Right lobe of liver (tissue), 6 donors: Measurements from ENCODE around the gene SH3RF1. TPM values are rescaled to one million over a fixed set of nuclear protein-coding genes. Genes with fewer than 3 reads are reported as not detected.

Experiments
- ATAC-seq, 4 donors: fragments of 200-7000 bp; cut with Tn5 transposase; one replicate each; pipeline ENCODE4 v1.9.1; 2020; ENCODE audit warnings: mild to moderate bottlenecking in 4 of 4, moderate library complexity in 4 of 4
- DNase-seq, 3 donors: peaks; one replicate each; pipeline ENCODE4 v3.0.0-alpha.2; 2020
- H3K27ac ChIP-seq, 3 donors: fragments of 200-600 bp; one replicate each; pipeline ENCODE4 v1.8.0; 2022
- H3K27me3 ChIP-seq, 2 donors: fragments of 200-600 bp; one replicate each; pipeline ENCODE4 v1.8.0; 2022
- H3K36me3 ChIP-seq, 4 donors: fragments of 200-600 bp; sonication (generic) in 1 of 4; one replicate each; pipeline versions ENCODE4 v1.5.1 to v1.8.0; 2017 to 2022; ENCODE audit warnings: control low read depth in 1 of 4
- H3K4me1 ChIP-seq, 4 donors: fragments of 200-600 bp; sonication (generic) in 1 of 4; one replicate each; pipeline versions ENCODE4 v1.5.1 to v1.8.0; 2017 to 2022; ENCODE audit warnings: control low read depth in 1 of 4
- H3K4me3 ChIP-seq, 3 donors: fragments of 200-600 bp; one replicate each; pipeline ENCODE4 v1.8.0; 2022
- H3K9me3 ChIP-seq, 4 donors: fragments of 200-600 bp; sonication (generic) in 1 of 4; one replicate each; pipeline versions ENCODE4 v1.5.1 to v1.8.0; 2017 to 2022; ENCODE audit warnings: control low read depth in 1 of 4
- POLR2A ChIP-seq: fragments of 450-650 bp; IDR thresholded peaks from one replicate; pipeline ENCODE4 v1.6.1; 2017; ENCODE audit warnings: antibody characterized with exemption, mild to moderate bottlenecking
- WGBS: methylation state at CpG from one replicate; pipeline ENCODE4 v1.1.6; 2018; ENCODE audit warnings: low coverage, low lambda C conversion rate; ENCODE audit not compliant: insufficient coverage; ENCODE audit errors: missing lambda C conversion rate; 5-methylcytosine and 5-hydroxymethylcytosine counted together
- intact Hi-C, 2 donors: fragments of 100-400 bp; cut with DNase I; formaldehyde crosslinking; loops; one replicate each; pipeline versions ENCODE4 v1.11.2 to v1.14.1; 2022
- total RNA-seq, 6 experiments: library from RNA; depleted of rRNA in 2 of 6; stranded (reverse); fragments of >200 nt in 2 of 6; fragmentation: NEBNext Ultra II Directional in 3 of 6; extraction: Animal tissue kit (Norgen Biotek cat#: 25700) in 3 of 6; gene quantifications; one replicate each; pipeline versions ENCODE4 v1.1.0 to v1.2.4, GENCODE V29; 2016 to 2023
- TF ChIP-seq, protein P1 (sequence below), 4 donors: fragments of 200-600 bp in 3 of 4; fragments of 450-650 bp in 1 of 4; IDR thresholded peaks; one replicate each; pipeline versions ENCODE4 v1.5.1 to v1.8.0; 2016 to 2022; ENCODE audit warnings: antibody characterized with exemption in 4 of 4, mild to moderate bottlenecking in 2 of 4
- donor health status: DM: no; HTN: yes; CAD: no.
- donor health status: DM: no; HTN: no; CAD: no.
- donor health status: DM: no; HTN: no; CAD: no.
- donor health status: DM: no; HTN: yes; CAD: no.
- donor health status: DM: no; HTN: yes; CAD: no.

The SH3RF1 gene
- total RNA-seq, 6 experiments from 2014 or later: 5.5 to 11.0 (median 7.3) TPM

DNA sequence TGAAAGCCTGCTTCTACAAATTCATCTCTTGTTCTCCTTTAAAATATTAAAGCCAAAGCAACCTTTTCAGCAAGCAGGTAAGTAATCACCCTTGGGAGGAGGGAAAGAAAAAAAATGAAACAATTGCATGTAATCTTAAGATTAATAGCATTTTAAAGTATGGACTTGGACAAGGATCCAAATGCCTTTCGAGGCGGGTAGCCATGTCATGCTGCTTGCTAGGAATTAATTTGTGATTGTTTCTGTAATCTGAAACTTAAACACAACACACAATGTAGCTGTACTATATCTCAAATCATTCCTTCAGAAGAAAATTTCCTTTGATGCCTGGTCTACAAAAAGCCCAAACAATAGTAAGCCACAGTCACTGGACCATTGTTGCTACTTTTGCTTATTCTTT, 148.3 kb downstream of the SH3RF1 start:
- H3K4me1 ChIP-seq: peaks cover 0 to 34% (median 0%) of the 10 kb centered on the region in 4 donors
- no peak overlapping the region for H3K4me3 ChIP-seq
- no peak for ATAC-seq
- no peaks in the 10 kb centered on the region for H3K27me3 ChIP-seq
- H3K9me3 ChIP-seq: no peaks in the 10 kb centered on the region
- 96% methylated on average over 2 of the region's 2 CpGs for WGBS
- peaks cover 0 to 7% (median 0%) of the 10 kb centered on the region in 4 donors for H3K36me3 ChIP-seq
- DNase-seq: no peak
- intact Hi-C loops: no loop called here
- H3K27ac ChIP-seq: no peak overlapping the region
- no peak for TF ChIP-seq POLR2A
- TF ChIP-seq, protein P1, sequence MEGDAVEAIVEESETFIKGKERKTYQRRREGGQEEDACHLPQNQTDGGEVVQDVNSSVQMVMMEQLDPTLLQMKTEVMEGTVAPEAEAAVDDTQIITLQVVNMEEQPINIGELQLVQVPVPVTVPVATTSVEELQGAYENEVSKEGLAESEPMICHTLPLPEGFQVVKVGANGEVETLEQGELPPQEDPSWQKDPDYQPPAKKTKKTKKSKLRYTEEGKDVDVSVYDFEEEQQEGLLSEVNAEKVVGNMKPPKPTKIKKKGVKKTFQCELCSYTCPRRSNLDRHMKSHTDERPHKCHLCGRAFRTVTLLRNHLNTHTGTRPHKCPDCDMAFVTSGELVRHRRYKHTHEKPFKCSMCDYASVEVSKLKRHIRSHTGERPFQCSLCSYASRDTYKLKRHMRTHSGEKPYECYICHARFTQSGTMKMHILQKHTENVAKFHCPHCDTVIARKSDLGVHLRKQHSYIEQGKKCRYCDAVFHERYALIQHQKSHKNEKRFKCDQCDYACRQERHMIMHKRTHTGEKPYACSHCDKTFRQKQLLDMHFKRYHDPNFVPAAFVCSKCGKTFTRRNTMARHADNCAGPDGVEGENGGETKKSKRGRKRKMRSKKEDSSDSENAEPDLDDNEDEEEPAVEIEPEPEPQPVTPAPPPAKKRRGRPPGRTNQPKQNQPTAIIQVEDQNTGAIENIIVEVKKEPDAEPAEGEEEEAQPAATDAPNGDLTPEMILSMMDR (IDR thresholded peaks at IDR 0.05): no peak

DNA sequence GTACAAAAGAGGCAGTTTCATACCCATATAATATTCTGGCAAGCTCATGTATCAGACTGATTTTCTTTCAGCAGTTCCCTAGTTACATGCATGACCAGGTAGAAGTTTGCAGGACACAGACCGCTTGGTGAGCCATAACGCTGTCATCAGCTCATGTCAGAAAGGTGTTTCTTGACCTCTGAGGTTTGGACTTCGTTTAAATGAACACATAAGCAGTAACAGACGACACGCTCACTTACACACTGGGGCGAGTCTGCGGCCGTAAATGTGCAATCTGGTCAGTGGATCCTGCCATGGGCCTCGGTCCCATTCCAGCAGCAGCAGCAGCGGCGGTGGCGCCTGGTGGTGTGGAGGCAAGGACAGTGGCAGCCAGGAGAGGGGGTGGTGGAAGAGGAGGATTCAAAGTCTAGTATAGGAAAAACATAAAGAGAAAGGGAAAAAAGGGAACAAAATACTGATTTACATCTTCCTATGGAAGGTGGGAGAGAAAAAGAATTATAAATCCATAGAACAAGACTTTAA, 148.8 kb downstream of the SH3RF1 start:
- DNase-seq (no peak), ATAC-seq (no peak)
- no peak for TF ChIP-seq POLR2A
- TF ChIP-seq, protein P1 (IDR thresholded peaks at IDR 0.05): no peak
- H3K27me3 ChIP-seq: no peaks in the 10 kb centered on the region
- H3K9me3 ChIP-seq: no peaks in the 10 kb centered on the region
- peaks cover 0 to 30% (median 0%) of the 10 kb centered on the region in 4 donors for H3K4me1 ChIP-seq
- H3K36me3 ChIP-seq: peaks cover 0 to 12% (median 0%) of the 10 kb centered on the region in 4 donors
- WGBS: 95% methylated on average over 11 of the region's 12 CpGs
- intact Hi-C loops: no loop called here
- no peak overlapping the region for H3K4me3 ChIP-seq
- no peak overlapping the region for H3K27ac ChIP-seq

DNA sequence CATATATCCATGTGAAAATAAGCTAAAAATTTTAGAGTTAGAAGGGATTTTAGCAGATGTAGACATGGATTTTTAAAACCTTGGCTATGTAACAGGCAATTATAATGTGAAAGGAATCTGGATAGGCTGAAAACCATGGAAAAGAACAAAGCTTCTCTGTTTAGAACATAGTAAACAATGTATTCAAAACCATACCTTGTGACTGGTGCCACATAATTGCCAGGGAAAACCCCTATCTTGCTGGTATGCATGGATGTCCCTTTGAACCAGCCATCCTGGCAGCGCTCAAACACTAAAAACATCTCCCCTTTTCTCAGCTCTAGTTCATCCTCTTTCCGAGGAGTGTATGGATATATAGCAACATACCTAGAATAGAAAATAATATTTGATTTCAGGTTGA, 150.1 kb downstream of the SH3RF1 start:
- H3K27me3 ChIP-seq: no peaks in the 10 kb centered on the region
- H3K9me3 ChIP-seq: no peaks in the 10 kb centered on the region
- TF ChIP-seq, protein P1 (IDR thresholded peaks at IDR 0.05): no peak
- TF ChIP-seq POLR2A: no peak
- ATAC-seq: no peak
- intact Hi-C loops: no loop called here
- WGBS: 94% methylated on average over 2 of the region's 2 CpGs
- peaks cover 0 to 25% (median 0%) of the 10 kb centered on the region in 4 donors for H3K4me1 ChIP-seq
- no peak overlapping the region for H3K4me3 ChIP-seq
- H3K27ac ChIP-seq: no peak overlapping the region
- peaks cover 0 to 13% (median 0%) of the 10 kb centered on the region in 4 donors for H3K36me3 ChIP-seq
- DNase-seq: no peak

- TF ChIP-seq, protein P1 (IDR thresholded peaks at IDR 0.05): no peak
- no peak for TF ChIP-seq POLR2A
- Histone ChIP-seq H3K36me3 (peaks cover 0 to 13% (median 0%) of the 10 kb centered on the region in 4 donors), H3K4me3 (no peak overlapping the region), H3K27me3 (no peaks in the 10 kb centered on the region), H3K9me3 (no peaks in the 10 kb centered on the region), H3K4me1 (peaks cover 0 to 22% (median 3%) of the 10 kb centered on the region in 4 donors), H3K27ac (no peak overlapping the region)
- WGBS: 70% methylated on average over 3 of the region's 3 CpGs
- ATAC-seq: no peak
- intact Hi-C loops: no loop called here
- DNase-seq: no peak
Observed at GRCh38 chr4:169119536-169119935, 151.2 kb downstream of the SH3RF1 start.
